ENCODE measurements around the gene FGD4. TPM values are rescaled to one million over a fixed set of nuclear protein-coding genes. Genes with fewer than 3 reads are reported as not detected.
"Not testable (repeated sequence)": the region's sequence is repeated elsewhere in the genome, so short reads cannot be mapped to it uniquely, and the experiment has no call there.

Gene FGD4
- total RNA-seq, 8 experiments from 2014 or later, result 1.6 to 35.0 (median 19.4) TPM

- H3K4me1 ChIP-seq (replicated peaks in 1 of 2), result peaks cover 13 to 16% of the 10 kb centered on the region in 2 donors
- H3K27ac ChIP-seq, result no peak overlapping the region
- no peak overlapping the region for H3K4me3 ChIP-seq
- WGBS, 10 experiments, result 80 to 100% (median 100%) methylated on average over 1 to 2 of the region's 2 CpGs; no CpG with 5 or more reads in 1 of the 10 experiments
- ATAC-seq (replicated peaks in 6 of 8), result no peak
- in situ Hi-C loops (cut with MboI; ENCODE audit: low pct_unique_long_range_greater_than_20kb in 2 of 9, low sequenced_read_pairs in 9 of 9, unreplicated experiment in 9 of 9), result no loop called here
Observed at GRCh38 chr12:32544893-32545292, 145.5 kb downstream of the FGD4 start.

GRCh38 chr12:32545413-32545980, 146.1 kb downstream of the FGD4 start:
- in situ Hi-C loops (cut with MboI; ENCODE audit: low pct_unique_long_range_greater_than_20kb in 2 of 9, low sequenced_read_pairs in 9 of 9, unreplicated experiment in 9 of 9), result no loop called here
- whole genome bisulfite sequencing, 10 experiments, result 0 to 100% (median 60%) methylated on average over 1 to 3 of the region's 3 CpGs; no CpG with 5 or more reads in 1 of the 10 experiments
- ATAC-seq (replicated peaks in 6 of 8), result peak in 1 of 8 experiments; percentile 58
- H3K27ac ChIP-seq, result no peak overlapping the region
- H3K4me1 ChIP-seq (replicated peaks in 1 of 2), result peaks cover 13 to 18% of the 10 kb centered on the region in 2 donors
- no peak overlapping the region for H3K4me3 ChIP-seq

DNA sequence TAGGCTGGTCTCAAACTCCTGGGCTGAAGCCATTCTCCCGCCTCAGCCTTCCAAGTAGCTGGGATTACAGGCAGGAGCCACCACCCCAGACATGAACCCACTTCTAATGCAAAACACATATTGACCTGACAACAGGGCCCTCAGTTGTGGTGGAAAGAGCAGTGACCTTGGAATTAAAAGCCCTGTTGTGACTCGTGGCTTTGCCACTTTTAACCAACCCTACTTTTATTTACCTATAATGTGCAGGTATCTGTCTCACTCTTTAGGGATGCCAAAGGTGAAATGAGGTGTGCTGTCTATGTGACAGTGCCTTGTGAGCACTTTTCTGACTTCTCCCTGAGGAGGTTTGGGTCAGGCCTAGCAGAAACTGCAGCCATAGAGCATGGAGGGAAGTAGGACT, 146.9 kb downstream of the FGD4 start:
- Histone ChIP-seq H3K4me1 (replicated peaks in 1 of 2) (peaks cover 13 to 18% of the 10 kb centered on the region in 2 donors), H3K27ac (no peak overlapping the region), H3K4me3 (no peak overlapping the region)
- ATAC-seq (replicated peaks in 6 of 8), result no peak
- WGBS, 10 experiments, result 80 to 100% (median 100%) methylated on average over 1 to 2 of the region's 2 CpGs; no CpG with 5 or more reads in 5 of the 10 experiments
- in situ Hi-C loops (cut with MboI; ENCODE audit: low pct_unique_long_range_greater_than_20kb in 2 of 9, low sequenced_read_pairs in 9 of 9, unreplicated experiment in 9 of 9), result no loop called here

DNA sequence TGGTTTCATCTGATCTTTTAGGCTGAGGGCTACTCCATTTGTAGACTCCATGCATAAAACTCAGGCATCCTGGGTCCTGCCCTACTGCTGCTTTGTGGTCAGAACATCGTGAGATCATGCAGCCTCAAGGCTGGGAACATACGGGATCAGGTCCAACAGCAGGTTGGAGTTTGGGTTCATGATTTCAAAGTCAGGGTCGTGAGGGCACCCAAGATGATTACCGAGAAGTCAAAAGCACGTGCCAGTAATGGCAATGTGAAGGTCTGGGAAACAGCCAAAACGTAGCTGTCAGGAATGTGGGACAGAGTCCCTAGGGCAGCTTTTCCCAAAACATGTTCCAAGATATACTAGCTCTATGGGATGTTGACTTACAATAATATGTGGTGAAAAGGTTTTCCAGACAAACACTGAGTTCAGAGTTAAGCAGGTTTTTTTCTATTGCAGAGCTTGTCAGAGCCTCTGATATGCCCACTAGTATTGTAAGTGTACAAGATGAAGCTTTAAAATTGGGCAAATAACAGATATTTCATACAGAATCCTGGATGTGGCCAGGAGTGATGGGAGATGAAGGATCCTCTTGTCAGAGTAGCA, 149.4 kb downstream of the FGD4 start:
- WGBS, 10 experiments, result 0 to 100% (median 60%) methylated on average over 1 to 6 of the region's 6 CpGs; no CpG with 5 or more reads in 1 of the 10 experiments
- Histone ChIP-seq H3K27ac (no peak overlapping the region), H3K4me1 (replicated peaks in 1 of 2) (peaks cover 13 to 18% of the 10 kb centered on the region in 2 donors), H3K4me3 (no peak overlapping the region)
- peak in 3 of 8 experiments; percentile 80 to 93 (median 90) for ATAC-seq (replicated peaks in 6 of 8)
- in situ Hi-C loops (cut with MboI; ENCODE audit: low pct_unique_long_range_greater_than_20kb in 2 of 9, low sequenced_read_pairs in 9 of 9, unreplicated experiment in 9 of 9), result no loop called here

DNA sequence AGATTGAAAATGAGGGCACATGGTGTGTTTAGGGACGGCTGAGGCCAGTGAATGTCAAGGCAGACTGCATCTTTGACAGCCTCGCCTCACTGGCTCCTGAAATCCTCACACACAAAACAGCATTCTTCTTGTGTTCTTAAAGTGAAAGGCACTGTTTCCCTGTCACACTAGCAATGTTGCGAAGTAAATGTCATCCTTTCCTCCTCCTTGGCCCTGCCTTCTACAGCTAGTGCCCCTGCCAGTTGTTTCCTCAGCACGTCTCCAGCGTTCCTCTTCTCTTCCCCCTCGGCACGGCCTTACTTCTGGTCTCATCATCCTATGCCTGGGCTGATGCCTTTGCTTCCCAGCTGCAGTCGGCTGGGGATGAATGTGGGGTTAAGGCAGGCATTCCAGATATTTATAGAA, 150.3 kb downstream of the FGD4 start:
- ATAC-seq (replicated peaks in 6 of 8), result peak in 7 of 8 experiments; percentile 5 to 94 (median 83)
- in situ Hi-C loops (cut with MboI; ENCODE audit: low pct_unique_long_range_greater_than_20kb in 2 of 9, low sequenced_read_pairs in 9 of 9, unreplicated experiment in 9 of 9), result no loop called here
- H3K27ac ChIP-seq, result no peak overlapping the region
- WGBS, 10 experiments, result 33 to 77% (median 57%) methylated on average over 3 to 7 of the region's 8 CpGs; no CpG with 5 or more reads in 4 of the 10 experiments
- H3K4me1 ChIP-seq (replicated peaks in 1 of 2), result peaks cover 13 to 18% of the 10 kb centered on the region in 2 donors
- no peak overlapping the region for H3K4me3 ChIP-seq

GRCh38 chr12:32551058-32551457, 151.7 kb downstream of the FGD4 start:
- H3K27ac ChIP-seq, result no peak overlapping the region
- in situ Hi-C loops (cut with MboI; ENCODE audit: low pct_unique_long_range_greater_than_20kb in 2 of 9, low sequenced_read_pairs in 9 of 9, unreplicated experiment in 9 of 9), result no loop called here
- no peak for ATAC-seq (replicated peaks in 6 of 8)
- 83 to 100% (median 100%) methylated on average over 1 to 2 of the region's 2 CpGs; no CpG with 5 or more reads in 2 of the 10 experiments for WGBS, 10 experiments
- peaks cover 13 to 18% of the 10 kb centered on the region in 2 donors for H3K4me1 ChIP-seq (replicated peaks in 1 of 2)
- no peak overlapping the region for H3K4me3 ChIP-seq

DNA sequence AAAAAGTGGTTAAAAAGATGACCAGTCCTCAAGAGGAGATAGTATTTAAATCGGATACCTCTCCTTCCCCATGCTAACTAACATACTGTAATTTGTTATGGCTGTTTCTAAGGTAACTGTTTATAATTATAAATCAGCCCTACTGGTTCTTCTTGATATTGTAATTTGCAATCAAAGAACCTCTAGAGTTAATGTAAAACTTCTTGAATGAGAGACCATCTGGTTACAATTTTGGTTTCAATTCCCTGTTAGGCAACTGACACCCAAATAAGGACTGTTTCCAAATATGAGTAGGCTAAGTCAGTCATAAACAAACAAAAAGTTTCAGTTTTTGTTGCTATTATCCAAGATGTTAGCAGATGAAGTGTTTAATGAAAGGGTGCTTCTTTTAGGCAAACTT, 159.5 kb downstream of the FGD4 start:
- ATAC-seq (replicated peaks in 6 of 8), result peak in 3 of 8 experiments; percentile 76 to 96 (median 85)
- Histone ChIP-seq H3K4me3 (no peak overlapping the region), H3K27ac (no peak overlapping the region), H3K4me1 (replicated peaks in 1 of 2) (peaks cover 10 to 20% of the 10 kb centered on the region in 2 donors)
- WGBS, 10 experiments, result 8 to 100% (median 56%) methylated on average over 1 of the region's 1 CpG; no CpG with 5 or more reads in 2 of the 10 experiments
- in situ Hi-C loops (cut with MboI; ENCODE audit: low pct_unique_long_range_greater_than_20kb in 2 of 9, low sequenced_read_pairs in 9 of 9, unreplicated experiment in 9 of 9), result no loop called here

DNA sequence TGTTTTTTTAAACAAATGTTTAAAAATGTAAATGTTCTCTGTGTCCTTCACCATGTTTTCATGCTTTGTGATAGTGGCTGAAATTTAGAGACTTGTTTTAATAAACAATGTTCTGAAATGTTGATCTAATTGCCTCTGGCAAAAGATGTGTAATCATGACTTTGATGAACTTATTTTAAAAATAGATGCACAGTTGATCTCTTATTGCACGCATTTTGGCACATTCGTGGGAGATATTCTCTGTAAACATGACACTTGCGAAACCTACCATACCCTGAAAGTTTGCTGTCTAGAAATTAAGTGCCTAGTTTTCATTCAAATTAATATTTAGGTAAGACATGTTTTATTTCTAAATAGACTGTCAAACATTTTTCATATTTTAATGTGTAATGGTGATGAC, 160.1 kb downstream of the FGD4 start:
- ATAC-seq (replicated peaks in 6 of 8), result peak in 2 of 8 experiments; percentile 16 to 43
- Histone ChIP-seq H3K27ac (no peak overlapping the region), H3K4me1 (replicated peaks in 1 of 2) (peaks cover 10 to 20% of the 10 kb centered on the region in 2 donors), H3K4me3 (no peak overlapping the region)
- in situ Hi-C loops (cut with MboI; ENCODE audit: low pct_unique_long_range_greater_than_20kb in 2 of 9, low sequenced_read_pairs in 9 of 9, unreplicated experiment in 9 of 9), result no loop called here
- WGBS, 10 experiments, result 0 to 100% (median 63%) methylated on average over 1 to 3 of the region's 3 CpGs; no CpG with 5 or more reads in 1 of the 10 experiments

- ATAC-seq (replicated peaks in 6 of 8), result no peak
- in situ Hi-C loops (cut with MboI; ENCODE audit: low pct_unique_long_range_greater_than_20kb in 2 of 9, low sequenced_read_pairs in 9 of 9, unreplicated experiment in 9 of 9), result no loop called here
- H3K4me3 ChIP-seq, result no peak overlapping the region
- no peak overlapping the region for H3K27ac ChIP-seq
- H3K4me1 ChIP-seq (replicated peaks in 1 of 2), result peaks cover 10 to 23% of the 10 kb centered on the region in 2 donors
- 82 to 100% (median 97%) methylated on average over 2 to 4 of the region's 4 CpGs; no CpG with 5 or more reads in 1 of the 10 experiments for WGBS, 10 experiments
Observed at GRCh38 chr12:32560520-32560919, 161.2 kb downstream of the FGD4 start.

GRCh38 chr12:32561931-32562341, 162.6 kb downstream of the FGD4 start:
- peak overlapping the region; percentile 81 to 89 for H3K27ac ChIP-seq
- H3K4me3 ChIP-seq, result no peak overlapping the region
- peak in 6 of 8 experiments; percentile 33 to 97 (median 96) for ATAC-seq (replicated peaks in 6 of 8)
- WGBS, 10 experiments, result 2 to 94% (median 40%) methylated on average over 2 to 11 of the region's 11 CpGs; no CpG with 5 or more reads in 1 of the 10 experiments
- in situ Hi-C loops (cut with MboI; ENCODE audit: low pct_unique_long_range_greater_than_20kb in 2 of 9, low sequenced_read_pairs in 9 of 9, unreplicated experiment in 9 of 9), result no loop called here
- peaks cover 10 to 23% of the 10 kb centered on the region in 2 donors for H3K4me1 ChIP-seq (replicated peaks in 1 of 2)

DNA sequence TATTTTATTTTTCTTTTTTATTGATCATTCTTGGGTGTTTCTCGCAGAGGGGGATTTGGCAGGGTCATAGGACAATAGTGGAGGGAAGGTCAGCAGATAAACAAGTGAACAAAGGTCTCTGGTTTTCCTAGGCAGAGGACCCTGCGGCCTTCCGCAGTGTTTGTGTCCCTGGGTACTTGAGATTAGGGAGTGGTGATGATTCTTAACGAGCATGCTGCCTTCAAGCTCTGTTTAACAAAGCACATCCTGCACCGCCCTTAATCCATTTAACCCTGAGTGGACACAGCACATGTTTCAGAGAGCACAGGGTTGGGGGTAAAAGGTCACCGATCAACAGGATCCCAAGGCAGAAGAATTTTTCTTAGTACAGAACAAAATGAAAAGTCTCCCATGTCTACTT, 163.1 kb downstream of the FGD4 start:
- WGBS, 10 experiments, result 43 to 100% methylated on average over 1 of the region's 6 CpGs; no CpG with 5 or more reads in 8 of the 10 experiments
- H3K4me3 ChIP-seq; in situ Hi-C loops (cut with MboI; ENCODE audit: low pct_unique_long_range_greater_than_20kb in 2 of 9, low sequenced_read_pairs in 9 of 9, unreplicated experiment in 9 of 9): not testable (repeated sequence)
- peak in 6 of 8 experiments; percentile 23 to 55 (median 42) for ATAC-seq (replicated peaks in 6 of 8)
- H3K27ac ChIP-seq, result peak overlapping the region; percentile 81 to 89
- peaks cover 10 to 23% of the 10 kb centered on the region in 2 donors for H3K4me1 ChIP-seq (replicated peaks in 1 of 2)

DNA sequence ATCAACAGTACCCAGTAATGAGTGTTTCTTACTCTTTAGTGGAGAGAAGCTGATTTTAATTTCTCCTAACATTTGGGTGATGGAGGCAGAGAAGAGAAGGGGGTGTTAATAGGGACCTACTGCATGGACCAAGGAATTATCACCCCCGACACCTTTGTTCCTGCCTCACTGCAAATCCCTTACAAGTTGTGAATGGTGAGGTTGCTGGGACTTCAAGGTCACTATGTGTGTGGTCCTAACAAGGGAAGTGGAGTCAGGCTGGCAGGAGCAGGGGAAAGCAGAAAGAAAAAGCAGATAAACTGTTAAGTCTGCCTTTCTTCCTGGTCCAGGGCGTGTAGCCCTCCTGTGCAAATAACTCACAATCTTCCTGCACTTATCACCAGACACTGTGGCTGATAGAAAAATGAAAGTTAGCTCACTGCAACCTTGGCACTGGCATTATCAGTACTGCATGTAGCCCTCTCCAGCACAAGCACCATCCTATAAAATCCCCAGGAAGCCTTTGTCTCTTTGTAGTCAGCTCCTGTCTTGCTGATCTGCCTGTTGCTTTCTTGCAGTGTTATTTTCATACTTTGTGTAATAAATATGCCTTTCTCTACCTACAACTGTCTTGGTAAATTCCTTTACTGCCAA, 167.4 kb downstream of the FGD4 start:
- ATAC-seq (replicated peaks in 6 of 8), result no peak
- WGBS, 10 experiments, result 75 to 100% (median 100%) methylated on average over 1 of the region's 2 CpGs; no CpG with 5 or more reads in 3 of the 10 experiments
- peaks cover 14% of the 10 kb centered on the region in 2 donors for H3K4me1 ChIP-seq (replicated peaks in 1 of 2)
- no peak overlapping the region for H3K27ac ChIP-seq
- H3K4me3 ChIP-seq, result no peak overlapping the region
- in situ Hi-C loops (cut with MboI; ENCODE audit: low pct_unique_long_range_greater_than_20kb in 2 of 9, low sequenced_read_pairs in 9 of 9, unreplicated experiment in 9 of 9), result no loop called here

- WGBS, 10 experiments, result 56 to 100% (median 82%) methylated on average over 1 to 6 of the region's 6 CpGs
- in situ Hi-C loops (cut with MboI; ENCODE audit: low pct_unique_long_range_greater_than_20kb in 2 of 9, low sequenced_read_pairs in 9 of 9, unreplicated experiment in 9 of 9), result no loop called here
- Histone ChIP-seq H3K4me1 (replicated peaks in 1 of 2) (peaks cover 9% of the 10 kb centered on the region in 2 donors), H3K27ac (no peak overlapping the region), H3K4me3 (no peak overlapping the region)
- peak in 1 of 8 experiments; percentile 12 for ATAC-seq (replicated peaks in 6 of 8)
Observed at GRCh38 chr12:32567296-32567674, 167.9 kb downstream of the FGD4 start.
